ENCODE data around the gene PDE1C. TPM values are rescaled to one million over a fixed set of nuclear protein-coding genes. Genes with fewer than 3 reads are reported as not detected.

Gene PDE1C
- total and polyA plus RNA-seq, 3 donors from 2014 or later, result 7.6 to 9.5 (median 9.5) TPM

- Histone ChIP-seq H3K36me3 (ENCODE audit: low read depth, missing control alignments) (no peaks in the 10 kb centered on the region), H3K4me1 (no peaks in the 10 kb centered on the region), H3K27ac (no peak overlapping the region), H3K9me3 (no peaks in the 10 kb centered on the region), H3K27me3 (no peaks in the 10 kb centered on the region), H3K4me3 (no peak overlapping the region)
- DNase-seq, result no peak
- WGBS, 2 donors, result 89 to 93% methylated on average over 4 of the region's 4 CpGs
- TF ChIP-seq POLR2A (IDR thresholded peaks at IDR 0.05) (no peak), CTCF (IDR thresholded peaks at IDR 0.05) (no peak)
- intact Hi-C loops (cut with DNase I; ENCODE audit: low total_unique reads), result no loop called here
These were observed 195.4 kb downstream of the PDE1C start for GRCh38 chr7:31874631-31875386.

DNA sequence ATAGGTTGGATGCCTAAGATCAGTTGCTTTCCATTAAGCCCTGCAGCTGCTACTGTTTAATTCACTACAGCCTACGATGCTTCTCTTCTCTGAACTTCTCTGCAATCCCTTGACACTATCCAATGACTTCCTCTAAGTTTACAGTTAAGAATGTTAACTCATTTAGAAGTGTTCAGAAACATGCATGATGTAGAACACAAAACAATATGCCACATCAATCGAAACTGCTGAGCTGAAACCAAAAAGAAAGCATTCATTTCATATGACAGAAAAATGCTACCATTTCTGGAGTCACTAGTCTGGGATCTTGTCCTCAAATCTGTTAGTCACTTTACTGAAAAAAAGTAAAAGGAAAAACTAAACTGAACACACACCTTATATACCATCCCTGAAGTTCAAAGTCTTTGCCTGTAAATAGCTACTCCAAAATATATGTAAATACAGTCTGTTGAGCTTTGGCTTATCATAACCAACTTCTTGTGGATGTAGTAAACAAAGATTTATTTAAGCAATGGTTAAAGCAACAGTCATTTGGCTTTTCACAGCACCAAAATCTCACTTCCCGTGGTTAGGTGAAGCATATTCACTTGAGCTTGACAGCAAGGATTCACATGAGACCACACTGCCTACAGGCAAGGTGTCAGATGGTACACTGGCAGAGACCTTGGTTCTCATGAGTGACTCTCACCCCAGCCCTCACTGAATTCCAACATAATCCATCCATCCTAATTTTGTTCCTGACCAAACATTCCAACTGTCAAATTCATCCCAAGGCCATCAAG is 196.2 kb downstream of the PDE1C start:
- Histone ChIP-seq H3K4me1 (no peaks in the 10 kb centered on the region), H3K27me3 (no peaks in the 10 kb centered on the region), H3K36me3 (ENCODE audit: low read depth, missing control alignments) (no peaks in the 10 kb centered on the region), H3K4me3 (no peak overlapping the region), H3K27ac (no peak overlapping the region), H3K9me3 (no peaks in the 10 kb centered on the region)
- intact Hi-C loops (cut with DNase I; ENCODE audit: low total_unique reads), result no loop called here
- DNase-seq, result no peak
- WGBS, 2 donors, result 75 to 85% methylated on average over 3 of the region's 3 CpGs
- TF ChIP-seq CTCF (IDR thresholded peaks at IDR 0.05), result no peak
- TF ChIP-seq POLR2A (IDR thresholded peaks at IDR 0.05), result no peak

DNA sequence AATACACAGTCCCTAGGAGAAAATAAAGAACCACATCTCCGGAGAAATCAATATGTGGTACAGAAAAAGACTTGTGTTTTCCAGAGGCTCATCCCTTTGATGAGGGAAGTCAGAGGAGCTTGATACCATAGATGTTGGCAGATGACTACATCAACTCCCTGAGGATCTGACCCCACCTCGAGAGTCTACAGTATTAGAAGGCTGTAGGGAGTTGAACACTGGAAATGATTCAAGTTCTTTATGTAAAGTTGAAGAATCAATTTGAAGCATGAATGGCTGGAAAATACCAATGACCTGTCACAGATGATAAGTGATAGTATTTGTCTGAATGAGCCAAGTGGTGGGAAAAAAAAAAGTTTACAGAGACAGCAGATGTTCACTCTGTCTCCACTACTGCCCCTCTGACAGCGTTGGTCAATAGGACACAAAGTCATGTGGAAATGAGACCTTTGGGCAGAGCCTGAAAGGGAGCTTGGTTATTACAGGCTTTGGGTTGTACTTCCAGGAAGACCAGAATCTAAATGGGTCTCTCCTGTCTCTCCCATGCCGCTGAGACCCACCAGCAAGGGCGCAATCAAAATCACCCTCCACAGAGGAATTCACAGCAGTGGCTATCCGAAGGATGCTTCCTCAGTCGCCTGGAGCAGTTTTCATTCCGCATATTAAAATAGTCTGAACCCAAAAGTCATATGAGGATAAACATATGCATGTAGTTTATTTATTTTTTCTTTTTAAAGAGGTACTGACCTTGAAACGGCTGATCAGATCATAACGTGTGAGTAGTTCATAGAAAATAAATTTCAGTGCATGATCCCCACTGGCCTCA is 197.4 kb downstream of the PDE1C start:
- Histone ChIP-seq H3K36me3 (ENCODE audit: low read depth, missing control alignments) (no peaks in the 10 kb centered on the region), H3K4me3 (no peak overlapping the region), H3K9me3 (no peaks in the 10 kb centered on the region), H3K4me1 (no peaks in the 10 kb centered on the region), H3K27me3 (no peaks in the 10 kb centered on the region), H3K27ac (no peak overlapping the region)
- no peak for TF ChIP-seq POLR2A (IDR thresholded peaks at IDR 0.05)
- no peak for DNase-seq
- WGBS, 2 donors, result 84 to 89% methylated on average over 10 of the region's 10 CpGs
- intact Hi-C loops (cut with DNase I; ENCODE audit: low total_unique reads), result no loop called here

DNA sequence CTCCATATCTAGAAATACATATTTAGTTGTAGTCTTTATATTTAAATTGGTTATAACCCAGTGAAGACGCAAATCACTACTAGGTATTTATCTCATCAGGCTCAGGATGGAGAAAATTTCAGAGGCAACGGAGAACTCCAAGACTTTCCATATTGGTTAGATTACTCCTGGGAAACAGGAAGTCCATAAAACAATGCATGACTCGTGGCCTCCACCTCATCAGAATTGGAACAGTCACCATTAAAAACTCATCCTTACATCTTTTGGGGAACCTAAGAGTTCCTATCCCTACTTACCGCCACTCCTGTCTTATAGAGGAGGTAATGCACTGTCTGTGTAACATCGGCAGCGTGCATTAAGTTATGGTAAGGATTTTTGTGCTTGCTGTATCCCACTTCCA is 205.6 kb downstream of the PDE1C start:
- H3K4me3 ChIP-seq, result no peak overlapping the region
- no peak for DNase-seq
- no peak for TF ChIP-seq POLR2A (IDR thresholded peaks at IDR 0.05)
- TF ChIP-seq CTCF (IDR thresholded peaks at IDR 0.05), result no peak
- no peak overlapping the region for H3K27ac ChIP-seq
- H3K27me3 ChIP-seq, result no peaks in the 10 kb centered on the region
- H3K36me3 ChIP-seq (ENCODE audit: low read depth, missing control alignments), result no peaks in the 10 kb centered on the region
- WGBS, 2 donors, result 86% methylated on average over 6 of the region's 6 CpGs
- intact Hi-C loops (cut with DNase I; ENCODE audit: low total_unique reads), result no loop called here
- no peaks in the 10 kb centered on the region for H3K9me3 ChIP-seq
- H3K4me1 ChIP-seq, result no peaks in the 10 kb centered on the region

DNA sequence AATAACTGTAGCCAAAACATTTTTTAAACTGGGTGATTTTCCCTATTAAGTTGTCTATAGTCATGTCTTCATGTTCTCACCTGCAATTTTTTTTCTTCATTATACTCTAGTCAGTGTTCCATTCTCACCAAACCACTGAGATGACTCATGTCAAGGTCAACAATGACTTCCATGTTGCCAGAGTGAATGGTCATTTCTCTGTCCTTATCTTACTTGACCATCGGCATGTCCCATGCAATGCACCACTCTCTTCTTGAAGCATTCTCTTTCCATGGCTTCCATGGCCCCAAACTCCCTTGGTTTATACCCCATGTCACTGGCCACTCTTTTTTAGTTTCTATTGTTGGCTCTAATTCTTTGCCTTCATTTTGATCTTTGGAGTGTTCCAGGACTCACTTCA is 209.3 kb downstream of the PDE1C start:
- Histone ChIP-seq H3K36me3 (ENCODE audit: low read depth, missing control alignments) (no peaks in the 10 kb centered on the region), H3K27me3 (no peaks in the 10 kb centered on the region), H3K4me3 (no peak overlapping the region), H3K4me1 (no peaks in the 10 kb centered on the region), H3K9me3 (no peaks in the 10 kb centered on the region), H3K27ac (no peak overlapping the region)
- WGBS, 2 donors, result 93 to 95% methylated on average over 1 of the region's 1 CpG
- intact Hi-C loops (cut with DNase I; ENCODE audit: low total_unique reads), result no loop called here
- DNase-seq, result no peak
- TF ChIP-seq CTCF (IDR thresholded peaks at IDR 0.05) (no peak), POLR2A (IDR thresholded peaks at IDR 0.05) (no peak)
